Measurements from ENCODE around the gene AQP11.

GRCh38 chr11:77654770-77655434 lies 65.1 kb downstream of the AQP11 start:
- TF ChIP-seq MAX (IDR thresholded peaks at IDR 0.05), result no peak
- TF ChIP-seq, protein P1, sequence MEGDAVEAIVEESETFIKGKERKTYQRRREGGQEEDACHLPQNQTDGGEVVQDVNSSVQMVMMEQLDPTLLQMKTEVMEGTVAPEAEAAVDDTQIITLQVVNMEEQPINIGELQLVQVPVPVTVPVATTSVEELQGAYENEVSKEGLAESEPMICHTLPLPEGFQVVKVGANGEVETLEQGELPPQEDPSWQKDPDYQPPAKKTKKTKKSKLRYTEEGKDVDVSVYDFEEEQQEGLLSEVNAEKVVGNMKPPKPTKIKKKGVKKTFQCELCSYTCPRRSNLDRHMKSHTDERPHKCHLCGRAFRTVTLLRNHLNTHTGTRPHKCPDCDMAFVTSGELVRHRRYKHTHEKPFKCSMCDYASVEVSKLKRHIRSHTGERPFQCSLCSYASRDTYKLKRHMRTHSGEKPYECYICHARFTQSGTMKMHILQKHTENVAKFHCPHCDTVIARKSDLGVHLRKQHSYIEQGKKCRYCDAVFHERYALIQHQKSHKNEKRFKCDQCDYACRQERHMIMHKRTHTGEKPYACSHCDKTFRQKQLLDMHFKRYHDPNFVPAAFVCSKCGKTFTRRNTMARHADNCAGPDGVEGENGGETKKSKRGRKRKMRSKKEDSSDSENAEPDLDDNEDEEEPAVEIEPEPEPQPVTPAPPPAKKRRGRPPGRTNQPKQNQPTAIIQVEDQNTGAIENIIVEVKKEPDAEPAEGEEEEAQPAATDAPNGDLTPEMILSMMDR (IDR thresholded peaks at IDR 0.05), result no peak
- TF ChIP-seq POLR2AphosphoS2 (conservative IDR thresholded peaks at IDR 0.05; ENCODE audit: low read length), result no peak
- no peak for TF ChIP-seq PBX3 (IDR thresholded peaks at IDR 0.05)
